A673 (cell line): ENCODE measurements around the gene ROS1.

Experiments
- EZH2 ChIP-seq: fragments of 200-600 bp; sonication (generic); IDR thresholded peaks from 2 replicates; pipeline ENCODE4 v1.6.1; 2017; ENCODE audit warnings: borderline replicate concordance, low read depth, mild to moderate bottlenecking, mixed read lengths, antibody characterized with exemption, low read length; ENCODE audit not compliant: poor library complexity, severe bottlenecking
- TF ChIP-seq, protein P1 (sequence below): fragments of 300-800, 200-600 bp; sonication (generic); conservative IDR thresholded peaks from 2 replicates; pipeline ENCODE4 v1.5.1; 2017; ENCODE audit warnings: low read depth, mild to moderate bottlenecking, antibody characterized with exemption, low read length, moderate library complexity, mixed read lengths

DNA sequence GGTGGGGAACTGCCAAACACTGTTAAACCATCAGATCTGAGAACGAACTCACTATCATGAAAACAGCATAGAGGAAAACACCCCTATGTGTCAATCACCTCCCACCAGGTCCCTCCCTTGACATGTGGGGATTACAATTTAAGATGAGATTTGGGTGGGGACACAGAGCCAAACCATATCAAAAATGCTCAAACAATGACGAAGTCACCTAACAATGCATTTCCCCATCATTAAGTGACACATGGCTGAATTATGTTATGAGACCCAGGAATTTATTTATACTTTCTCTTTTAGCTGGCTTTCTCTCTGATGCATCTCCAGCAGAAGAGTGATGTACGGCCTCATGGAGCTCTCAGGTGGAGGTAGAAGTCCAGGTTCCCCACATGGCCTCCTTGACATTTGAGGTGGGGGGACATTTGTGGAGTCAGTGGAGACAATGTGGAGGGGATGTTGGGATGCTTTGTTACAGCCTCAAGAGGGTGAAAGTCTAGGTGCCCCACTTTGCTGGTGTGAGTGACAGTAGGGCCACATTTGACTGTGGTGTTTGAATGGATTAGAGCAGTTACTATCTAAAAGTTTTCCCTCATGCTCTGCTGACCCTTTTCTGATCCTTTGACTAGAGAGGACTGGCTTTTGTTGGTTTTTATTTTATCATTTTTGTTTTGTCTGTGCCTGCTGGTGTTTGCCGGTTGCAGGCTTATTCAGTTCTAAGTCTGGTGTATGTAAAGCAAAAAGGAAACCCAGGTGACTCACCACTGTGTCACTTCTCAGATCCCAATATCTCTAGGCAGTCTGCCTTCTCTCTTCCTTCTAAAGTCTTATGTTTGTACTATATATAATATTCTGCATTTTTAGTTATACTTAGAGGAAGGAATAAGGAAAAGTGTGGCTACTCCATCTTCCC lies 38.3 kb upstream of the ROS1 start:
- TF ChIP-seq, protein P1, sequence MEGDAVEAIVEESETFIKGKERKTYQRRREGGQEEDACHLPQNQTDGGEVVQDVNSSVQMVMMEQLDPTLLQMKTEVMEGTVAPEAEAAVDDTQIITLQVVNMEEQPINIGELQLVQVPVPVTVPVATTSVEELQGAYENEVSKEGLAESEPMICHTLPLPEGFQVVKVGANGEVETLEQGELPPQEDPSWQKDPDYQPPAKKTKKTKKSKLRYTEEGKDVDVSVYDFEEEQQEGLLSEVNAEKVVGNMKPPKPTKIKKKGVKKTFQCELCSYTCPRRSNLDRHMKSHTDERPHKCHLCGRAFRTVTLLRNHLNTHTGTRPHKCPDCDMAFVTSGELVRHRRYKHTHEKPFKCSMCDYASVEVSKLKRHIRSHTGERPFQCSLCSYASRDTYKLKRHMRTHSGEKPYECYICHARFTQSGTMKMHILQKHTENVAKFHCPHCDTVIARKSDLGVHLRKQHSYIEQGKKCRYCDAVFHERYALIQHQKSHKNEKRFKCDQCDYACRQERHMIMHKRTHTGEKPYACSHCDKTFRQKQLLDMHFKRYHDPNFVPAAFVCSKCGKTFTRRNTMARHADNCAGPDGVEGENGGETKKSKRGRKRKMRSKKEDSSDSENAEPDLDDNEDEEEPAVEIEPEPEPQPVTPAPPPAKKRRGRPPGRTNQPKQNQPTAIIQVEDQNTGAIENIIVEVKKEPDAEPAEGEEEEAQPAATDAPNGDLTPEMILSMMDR: no peak
- no peak for TF ChIP-seq EZH2
